Calu3 (cell line): ENCODE data around the gene OXT. TPM values are rescaled to one million over a fixed set of nuclear protein-coding genes. Genes with fewer than 3 reads are reported as not detected.

Source experiments
- BruUV-seq: library from RNA; stranded (reverse); fragments of 400-500 nt; replicated peaks from 2 replicates; lab custom pipeline; 2021; lab: Mats Ljungman, UMichigan
- CTCF ChIA-PET: fragments of 300-600 bp; sonication (Branson Sonifier 250); formaldehyde crosslinking; loops from one replicate; lab custom pipeline; 2022; ENCODE audit warnings: antibody characterized with exemption; lab: Charles Lee
- DNase-seq: peaks from one replicate; pipeline ENCODE4 v3.0.0; 2022
- H3K27ac Mint-ChIP-seq: one replicate; pipeline ENCODE4 v1.8.0; 2022; ENCODE audit warnings: mixed read lengths; ENCODE audit not compliant: unreplicated experiment
- H3K27me3 Mint-ChIP-seq: one replicate; pipeline ENCODE4 v1.8.0; 2022; ENCODE audit warnings: mixed read lengths; ENCODE audit not compliant: unreplicated experiment
- H3K36me3 Mint-ChIP-seq: one replicate; pipeline ENCODE4 v1.8.0; 2022; ENCODE audit warnings: mild to moderate bottlenecking, moderate library complexity, mixed read lengths; ENCODE audit not compliant: insufficient read depth, unreplicated experiment
- H3K4me1 Mint-ChIP-seq: one replicate; pipeline ENCODE4 v1.8.0; 2022; ENCODE audit warnings: mild to moderate bottlenecking, low read depth, mixed read lengths; ENCODE audit not compliant: unreplicated experiment
- H3K4me3 Mint-ChIP-seq: one replicate; pipeline ENCODE4 v1.8.0; 2022; ENCODE audit warnings: mild to moderate bottlenecking, low read depth, moderate library complexity, mixed read lengths; ENCODE audit not compliant: unreplicated experiment
- H3K9me3 Mint-ChIP-seq: one replicate; pipeline ENCODE4 v1.8.0; 2022; ENCODE audit warnings: low read depth, mixed read lengths; ENCODE audit not compliant: unreplicated experiment
- CTCF ChIP-seq: fragments of 200-600 bp; IDR thresholded peaks from one replicate; pipeline ENCODE4 v1.8.0; 2022; ENCODE audit warnings: antibody characterized with exemption; ENCODE audit not compliant: unreplicated experiment
- intact Hi-C: fragments of 100-400 bp; cut with micrococcal nuclease; formaldehyde crosslinking; loops from one replicate; pipeline ENCODE4 v1.10.0; 2022; ENCODE audit not compliant: unreplicated experiment
- total RNA-seq: library from RNA; stranded (reverse); gene quantifications from 2 replicates; pipeline ENCODE4 v1.2.3, GENCODE V29; 2022

OXT gene
- total RNA-seq, 1 experiment from 2014 or later = not detected

GRCh38 chr20:3094848-3095629 lies 23.6 kb downstream of the OXT start:
- CTCF ChIA-PET = interaction anchor here (0.6 kb wide), 1 partner anchor 93 kb away, joined by 6 read pairs; no protein-coding TSS in a partner anchor
- intact Hi-C loops = no loop called here
- BruUV-seq = no TSS peak
- TF ChIP-seq CTCF = no peak
- Mint-ChIP-seq H3K27ac (no peak overlapping the region), H3K27me3 (peaks cover 8% of the 10 kb centered on the region), H3K9me3 (no peaks in the 10 kb centered on the region), H3K4me1 (no peaks in the 10 kb centered on the region), H3K36me3 (no peaks in the 10 kb centered on the region), H3K4me3 (no peak overlapping the region)
- no peak for DNase-seq

GRCh38 chr20:3100480-3100879 lies 29.1 kb downstream of the OXT start:
- H3K4me3 Mint-ChIP-seq = no peak overlapping the region
- H3K9me3 Mint-ChIP-seq = no peaks in the 10 kb centered on the region
- H3K4me1 Mint-ChIP-seq = no peaks in the 10 kb centered on the region
- intact Hi-C loops = no loop called here
- H3K27ac Mint-ChIP-seq = no peak overlapping the region
- CTCF ChIA-PET = no interaction called here
- no peaks in the 10 kb centered on the region for H3K36me3 Mint-ChIP-seq
- no peaks in the 10 kb centered on the region for H3K27me3 Mint-ChIP-seq
- TF ChIP-seq CTCF = no peak
- BruUV-seq = no TSS peak
- DNase-seq = no peak

GRCh38 chr20:3101251-3101650 lies 29.8 kb downstream of the OXT start:
- Mint-ChIP-seq H3K4me3 (no peak overlapping the region), H3K4me1 (no peaks in the 10 kb centered on the region), H3K36me3 (no peaks in the 10 kb centered on the region), H3K27ac (no peak overlapping the region), H3K27me3 (no peaks in the 10 kb centered on the region), H3K9me3 (no peaks in the 10 kb centered on the region)
- no TSS peak for BruUV-seq
- CTCF ChIA-PET = interaction anchor here (0.6 kb wide), 1 partner anchor 576 kb away, joined by 3 read pairs; no protein-coding TSS in a partner anchor
- intact Hi-C loops = no loop called here
- DNase-seq = no peak
- no peak for TF ChIP-seq CTCF

- Mint-ChIP-seq H3K27me3 (no peaks in the 10 kb centered on the region), H3K4me3 (no peak overlapping the region), H3K9me3 (no peaks in the 10 kb centered on the region), H3K36me3 (peaks cover 3% of the 10 kb centered on the region), H3K27ac (no peak overlapping the region), H3K4me1 (no peaks in the 10 kb centered on the region)
- CTCF ChIA-PET = interaction anchor here (0.6 kb wide), 1 partner anchor 576 kb away, joined by 3 read pairs; no protein-coding TSS in a partner anchor
- no TSS peak for BruUV-seq
- no peak for DNase-seq
- TF ChIP-seq CTCF = no peak
- intact Hi-C loops = no loop called here
Measured at GRCh38 chr20:3101737-3102574, 30.5 kb downstream of the OXT start.
